Endothelial cell of umbilical vein (primary cell): ENCODE data around the gene IGFBP6. TPM values are rescaled to one million over a fixed set of nuclear protein-coding genes. Genes with fewer than 3 reads are reported as not detected.

Source experiments
- BruUV-seq: library from RNA; stranded (reverse); fragments of 400-500 nt; replicated peaks from 2 replicates; lab custom pipeline; 2021; lab: Mats Ljungman, UMichigan
- CTCF ChIA-PET: fragments of 300-600, 350-600 bp; sonication (Branson Sonifier 250); formaldehyde crosslinking; loops from one replicate; lab custom pipeline; 2021; ENCODE audit warnings: antibody characterized with exemption, inconsistent platforms; lab: Charles Lee
- POLR2A ChIA-PET: fragments of 300-600, 350-600 bp; sonication (Branson Sonifier 250); formaldehyde crosslinking; loops from one replicate; lab custom pipeline; 2021; ENCODE audit warnings: antibody characterized with exemption, inconsistent platforms; lab: Charles Lee
- DNase-seq: peaks from one replicate; pipeline ENCODE4 v3.0.0-alpha.2; 2011; ENCODE audit warnings: low read depth, low spot score
- FAIRE-seq: peaks from 2 replicates; lab custom pipeline; 2011; peaks lifted over from hg19 to GRCh38; lab: Jason Lieb, UNC
- H2AFZ ChIP-seq: 2 replicates; pipeline ENCODE4 v1.6.0; 2012; ENCODE audit warnings: low read depth, low read length, control low read depth, inconsistent platforms
- H3K27ac ChIP-seq: 2 replicates; pipeline ENCODE4 v1.5.1; 2011; ENCODE audit warnings: low read depth, mild to moderate bottlenecking, control low read depth, low read length, moderate library complexity; ENCODE audit not compliant: insufficient read depth
- H3K27me3 ChIP-seq, 2 experiments: 2 replicates each; pipeline versions ENCODE4 v1.6.0 to v1.6.1; 2011; ENCODE audit warnings: low read length in 2 of 2, mixed read lengths in 1 of 2; ENCODE audit not compliant: control insufficient read depth in 2 of 2, insufficient read depth in 2 of 2
- H3K36me3 ChIP-seq, 2 experiments: 2 replicates in 1 of 2; 3 replicates in 1 of 2; pipeline ENCODE4 v1.5.1; 2011; ENCODE audit warnings: low read length in 2 of 2, mild to moderate bottlenecking in 1 of 2, moderate library complexity in 1 of 2; ENCODE audit not compliant: control insufficient read depth in 2 of 2, insufficient read depth in 2 of 2; ENCODE audit errors: extremely low read depth in 1 of 2
- H3K4me1 ChIP-seq: 3 replicates; pipeline ENCODE4 v1.5.1; 2011; ENCODE audit warnings: mild to moderate bottlenecking, low read length; ENCODE audit not compliant: control insufficient read depth, insufficient read depth; ENCODE audit errors: extremely low read depth
- H3K4me2 ChIP-seq: 2 replicates; pipeline ENCODE4 v1.6.1; 2011; ENCODE audit warnings: low read length, control low read depth, mixed read lengths; ENCODE audit not compliant: insufficient read depth
- H3K4me3 ChIP-seq, 3 experiments: fragments of 200-600 bp in 1 of 3; sonication (generic), shearing (Covaris generic) in 1 of 3; replicated peaks in 1 of 3; 2 replicates each; pipeline ENCODE4 v1.5.1; 2011 to 2016; ENCODE audit warnings: control low read depth in 3 of 3, low read length in 3 of 3, mild to moderate bottlenecking in 2 of 3, inconsistent platforms in 1 of 3, low read depth in 1 of 3, moderate library complexity in 1 of 3; ENCODE audit not compliant: insufficient read depth in 1 of 3
- H3K79me2 ChIP-seq: 2 replicates; pipeline ENCODE4 v1.6.0; 2012; ENCODE audit warnings: low read length, inconsistent platforms; ENCODE audit not compliant: control insufficient read depth, insufficient read depth
- H3K9ac ChIP-seq: replicated peaks from 2 replicates; pipeline ENCODE3; 2011; ENCODE audit warnings: low read length, control low read depth; ENCODE audit not compliant: insufficient read depth; ENCODE audit errors: extremely low read depth
- H3K9me1 ChIP-seq: replicated peaks from 3 replicates; pipeline ENCODE4 v1.6.0; 2011; ENCODE audit warnings: mild to moderate bottlenecking, low read length; ENCODE audit not compliant: control insufficient read depth, insufficient read depth; ENCODE audit errors: extremely low read depth
- H3K9me3 ChIP-seq: replicated peaks from 2 replicates; pipeline ENCODE4 v1.5.1; 2012; ENCODE audit warnings: low read length, inconsistent platforms; ENCODE audit not compliant: control insufficient read depth, insufficient read depth
- H4K20me1 ChIP-seq: replicated peaks from 2 replicates; pipeline ENCODE3; 2011; ENCODE audit warnings: mild to moderate bottlenecking, low read length; ENCODE audit not compliant: control insufficient read depth, insufficient read depth; ENCODE audit errors: extremely low read depth
- EZH2 ChIP-seq: IDR thresholded peaks from 2 replicates; pipeline ENCODE4 v1.6.1; 2012; ENCODE audit warnings: borderline replicate concordance, low read depth, mild to moderate bottlenecking, moderate library complexity, low read length, inconsistent platforms; ENCODE audit not compliant: severe bottlenecking
- FOS ChIP-seq: IDR thresholded peaks from 2 replicates; pipeline ENCODE4 v1.6.1; 2011; ENCODE audit warnings: mild to moderate bottlenecking, low read length, moderate library complexity, borderline replicate concordance; ENCODE audit not compliant: insufficient read depth
- POLR2AphosphoS5 ChIP-seq: IDR thresholded peaks from 2 replicates; pipeline ENCODE4 v1.6.1; 2012; ENCODE audit warnings: low read depth, mild to moderate bottlenecking, control low read depth, low read length, moderate library complexity; ENCODE audit not compliant: insufficient read depth
- dilution Hi-C: fragments of 300-500 bp; cut with MboI; formaldehyde crosslinking; loops from one replicate; pipeline ENCODE4 v1.15.0; 2019; ENCODE audit warnings: low sequenced_read_pairs; ENCODE audit not compliant: extremely low pct_ligation_motif_present
- intact Hi-C: fragments of 100-400 bp; cut with micrococcal nuclease; formaldehyde crosslinking; loops from one replicate; pipeline ENCODE4 v1.10.0; 2022
- polyA plus RNA-seq, 4 experiments: library from polyadenylated mRNA; depleted of rRNA in 3 of 4; stranded (reverse) in 3 of 4; unstranded in 1 of 4; fragments of >200 nt; gene quantifications; 2 replicates each; pipeline versions ENCODE4 v1.2.1 to v1.2.3, GENCODE V29; 2011 to 2012; ENCODE audit warnings: missing spikeins in 1 of 4
- total RNA-seq: library from RNA; stranded (reverse); gene quantifications from 2 replicates; pipeline ENCODE4 v1.2.3, GENCODE V29; 2021
- TF ChIP-seq, protein P1 (sequence below): IDR thresholded peaks from 2 replicates; pipeline ENCODE4 v1.6.1; 2011; ENCODE audit not compliant: insufficient read depth, insufficient read length
- TF ChIP-seq, protein P2 (sequence below), 2 donors: IDR thresholded peaks; 1 replicate in 1 of 2; 2 replicates in 1 of 2; pipeline ENCODE4 v1.5.1; 2011; ENCODE audit warnings: low read length in 2 of 2, mild to moderate bottlenecking in 2 of 2, moderate library complexity in 2 of 2, control low read depth in 1 of 2, inconsistent platforms in 1 of 2, low read depth in 1 of 2; ENCODE audit not compliant: insufficient read depth in 1 of 2; ENCODE audit errors: extremely low read depth in 1 of 2

IGFBP6 gene
- total and polyA plus RNA-seq, 2 donors (not counting 3 experiments of a cell fraction or from before 2014, with no cell fraction given): 14.1 to 18.2 TPM

DNA sequence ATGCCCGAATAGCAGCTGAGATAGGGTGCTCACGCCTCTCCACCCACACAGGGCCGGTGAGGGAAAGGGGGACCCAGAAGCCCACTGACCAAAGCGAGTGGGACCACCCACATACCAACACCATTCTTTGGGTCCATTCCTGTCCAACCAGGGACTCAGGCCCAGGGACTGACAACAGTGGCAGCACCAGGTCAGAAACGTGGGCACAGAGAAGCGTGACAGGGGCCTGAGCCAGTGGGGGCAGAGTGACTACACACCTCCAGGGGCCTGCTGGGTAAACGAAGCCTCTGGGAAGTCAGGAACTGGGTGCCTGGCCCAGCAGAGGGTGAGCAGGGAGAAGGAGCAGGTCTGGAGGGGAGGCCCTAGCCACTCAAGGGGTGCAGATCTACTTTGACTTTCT lies 32.0 kb upstream of the IGFBP6 start:
- no peak overlapping the region for H3K9ac ChIP-seq
- H3K27me3 ChIP-seq: no peaks in the 10 kb centered on the region
- no peaks in the 10 kb centered on the region for H3K79me2 ChIP-seq
- no peak overlapping the region for H2AFZ ChIP-seq
- no peaks in the 10 kb centered on the region for H3K9me1 ChIP-seq
- H3K4me1 ChIP-seq: peaks cover 30% of the 10 kb centered on the region
- H3K4me3 ChIP-seq: no peak overlapping the region
- dilution Hi-C loops: no loop called here
- no TSS peak for BruUV-seq
- no peaks in the 10 kb centered on the region for H4K20me1 ChIP-seq
- intact Hi-C loops: no loop called here
- DNase-seq (no peak), FAIRE-seq (no peak)
- TF ChIP-seq FOS (no peak), EZH2 (no peak), POLR2AphosphoS5 (no peak)
- TF ChIP-seq, protein P1, sequence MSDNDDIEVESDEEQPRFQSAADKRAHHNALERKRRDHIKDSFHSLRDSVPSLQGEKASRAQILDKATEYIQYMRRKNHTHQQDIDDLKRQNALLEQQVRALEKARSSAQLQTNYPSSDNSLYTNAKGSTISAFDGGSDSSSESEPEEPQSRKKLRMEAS: no peak
- TF ChIP-seq, protein P2, sequence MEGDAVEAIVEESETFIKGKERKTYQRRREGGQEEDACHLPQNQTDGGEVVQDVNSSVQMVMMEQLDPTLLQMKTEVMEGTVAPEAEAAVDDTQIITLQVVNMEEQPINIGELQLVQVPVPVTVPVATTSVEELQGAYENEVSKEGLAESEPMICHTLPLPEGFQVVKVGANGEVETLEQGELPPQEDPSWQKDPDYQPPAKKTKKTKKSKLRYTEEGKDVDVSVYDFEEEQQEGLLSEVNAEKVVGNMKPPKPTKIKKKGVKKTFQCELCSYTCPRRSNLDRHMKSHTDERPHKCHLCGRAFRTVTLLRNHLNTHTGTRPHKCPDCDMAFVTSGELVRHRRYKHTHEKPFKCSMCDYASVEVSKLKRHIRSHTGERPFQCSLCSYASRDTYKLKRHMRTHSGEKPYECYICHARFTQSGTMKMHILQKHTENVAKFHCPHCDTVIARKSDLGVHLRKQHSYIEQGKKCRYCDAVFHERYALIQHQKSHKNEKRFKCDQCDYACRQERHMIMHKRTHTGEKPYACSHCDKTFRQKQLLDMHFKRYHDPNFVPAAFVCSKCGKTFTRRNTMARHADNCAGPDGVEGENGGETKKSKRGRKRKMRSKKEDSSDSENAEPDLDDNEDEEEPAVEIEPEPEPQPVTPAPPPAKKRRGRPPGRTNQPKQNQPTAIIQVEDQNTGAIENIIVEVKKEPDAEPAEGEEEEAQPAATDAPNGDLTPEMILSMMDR (IDR thresholded peaks at IDR 0.05; ENCODE audit: extremely low read depth in 1 of 2, insufficient read depth in 1 of 2, low read depth in 1 of 2, low read length in 2 of 2): no peak
- H3K4me2 ChIP-seq: no peak overlapping the region
- H3K27ac ChIP-seq: no peak overlapping the region
- H3K9me3 ChIP-seq: no peaks in the 10 kb centered on the region
- ChIA-PET POLR2A (interaction anchor here (0.8 to 1.3 kb wide), 4 partner anchors 14 to 223 kb away, joined by 3 to 9 read pairs (median 4); partner anchors contain the start of gene SPRYD3), CTCF (interaction anchor here (0.5 to 14.2 kb wide), 39 partner anchors 9 to 279 kb away, joined by 3 to 463 read pairs (median 7); partner anchors contain the start of genes AAAS, CSAD, ESPL1 and IGFBP6)
- peaks cover 5 to 26% of the 10 kb centered on the region in 2 experiments for H3K36me3 ChIP-seq
